H9 (cell line): Measurements from ENCODE around the gene ARHGAP15. TPM values are rescaled to one million over a fixed set of nuclear protein-coding genes. Genes with fewer than 3 reads are reported as not detected.

Experiments
- DNase-seq: peaks from one replicate; pipeline ENCODE4 v3.0.0-alpha.2; 2017
- H2AFZ ChIP-seq: one replicate; pipeline ENCODE4 v1.6.1; 2013; ENCODE audit warnings: mild to moderate bottlenecking, low read length, control low read depth, moderate library complexity
- H2AK5ac ChIP-seq: 2 replicates; pipeline ENCODE4 v1.6.1; 2013; ENCODE audit warnings: low read length, control low read depth, mixed read lengths; ENCODE audit not compliant: insufficient read length
- H2BK120ac ChIP-seq: one replicate; pipeline ENCODE4 v1.6.1; 2013; ENCODE audit warnings: low read depth, mild to moderate bottlenecking, low read length, control low read depth, inconsistent platforms; ENCODE audit not compliant: poor library complexity, severe bottlenecking
- H2BK12ac ChIP-seq: 2 replicates; pipeline ENCODE4 v1.6.1; 2013; ENCODE audit warnings: low read length, control low read depth, mixed read lengths, low read depth; ENCODE audit not compliant: insufficient read length
- H2BK15ac ChIP-seq: 2 replicates; pipeline ENCODE4 v1.6.1; 2013; ENCODE audit warnings: low read depth, low read length, control low read depth
- H2BK20ac ChIP-seq: one replicate; pipeline ENCODE4 v1.6.1; 2013; ENCODE audit warnings: low read depth, mild to moderate bottlenecking, low read length, control low read depth, inconsistent platforms; ENCODE audit not compliant: poor library complexity, severe bottlenecking
- H2BK5ac ChIP-seq: 2 replicates; pipeline ENCODE4 v1.6.1; 2013; ENCODE audit warnings: low read length, control low read depth, mixed read lengths; ENCODE audit not compliant: insufficient read length
- H3K14ac ChIP-seq: 2 replicates; pipeline ENCODE4 v1.6.1; 2013; ENCODE audit warnings: low read length, control low read depth; ENCODE audit not compliant: insufficient read depth
- H3K18ac ChIP-seq: 2 replicates; pipeline ENCODE4 v1.6.1; 2013; ENCODE audit warnings: low read depth, mild to moderate bottlenecking, mixed read lengths, low read length, control low read depth; ENCODE audit not compliant: insufficient read length
- H3K23ac ChIP-seq: 2 replicates; pipeline ENCODE4 v1.6.1; 2013; ENCODE audit warnings: low read length, control low read depth, mixed read lengths, low read depth; ENCODE audit not compliant: insufficient read length
- H3K23me2 ChIP-seq: 2 replicates; pipeline ENCODE4 v1.6.1; 2013; ENCODE audit warnings: low read depth, mild to moderate bottlenecking, mixed read lengths, low read length, control low read depth; ENCODE audit not compliant: insufficient read length, poor library complexity, severe bottlenecking
- H3K27ac ChIP-seq: 2 replicates; pipeline ENCODE4 v1.5.1; 2013; ENCODE audit warnings: low read length, control low read depth, mixed read lengths, low read depth; ENCODE audit not compliant: insufficient read length
- H3K27me3 ChIP-seq: 2 replicates; pipeline ENCODE4 v1.6.1; 2013; ENCODE audit warnings: low read length, control low read depth, inconsistent platforms; ENCODE audit not compliant: insufficient read depth
- H3K4ac ChIP-seq: 2 replicates; pipeline ENCODE4 v1.6.1; 2013; ENCODE audit warnings: low read depth, mild to moderate bottlenecking, control low read depth, inconsistent platforms, low read length, moderate library complexity
- H3K4me1 ChIP-seq: 2 replicates; pipeline ENCODE4 v1.6.1; 2013; ENCODE audit warnings: low read length, control low read depth, inconsistent platforms; ENCODE audit not compliant: insufficient read depth
- H3K4me2 ChIP-seq: 2 replicates; pipeline ENCODE4 v1.6.1; 2013; ENCODE audit warnings: low read length, control low read depth, mixed read lengths; ENCODE audit not compliant: insufficient read length, insufficient read depth
- H3K56ac ChIP-seq: 2 replicates; pipeline ENCODE4 v1.6.1; 2013; ENCODE audit warnings: low read depth, mild to moderate bottlenecking, mixed read lengths, low read length, control low read depth; ENCODE audit not compliant: insufficient read length
- H3K79me1 ChIP-seq: 2 replicates; pipeline ENCODE4 v1.6.1; 2013; ENCODE audit warnings: low read depth, mild to moderate bottlenecking, moderate library complexity, low read length, control low read depth, inconsistent platforms; ENCODE audit not compliant: insufficient read depth, poor library complexity, severe bottlenecking
- H3K79me2 ChIP-seq: 2 replicates; pipeline ENCODE4 v1.6.1; 2013; ENCODE audit warnings: low read length, control low read depth, inconsistent platforms; ENCODE audit not compliant: insufficient read depth
- H3K9ac ChIP-seq: 2 replicates; pipeline ENCODE4 v1.6.1; 2013; ENCODE audit warnings: low read length, control low read depth, mixed read lengths; ENCODE audit not compliant: insufficient read length; ENCODE audit errors: extremely low read depth
- H3K9me3 ChIP-seq: one replicate; pipeline ENCODE4 v1.6.1; 2013; ENCODE audit warnings: low read depth, low read length, inconsistent platforms; ENCODE audit not compliant: control insufficient read depth
- H3T11ph ChIP-seq: one replicate; pipeline ENCODE4 v1.6.1; 2013; ENCODE audit warnings: mild to moderate bottlenecking, low read length, control low read depth, inconsistent platforms
- H4K20me1 ChIP-seq: one replicate; pipeline ENCODE4 v1.6.1; 2013; ENCODE audit not compliant: control insufficient read depth, insufficient read length, insufficient read depth
- H4K5ac ChIP-seq: 2 replicates; pipeline ENCODE4 v1.6.1; 2013; ENCODE audit warnings: low read depth, mild to moderate bottlenecking, mixed read lengths, low read length, control low read depth; ENCODE audit not compliant: insufficient read length
- H4K8ac ChIP-seq: replicated peaks from 2 replicates; pipeline ENCODE4 v1.6.1; 2013; ENCODE audit warnings: low read length, control low read depth, mixed read lengths, low read depth; ENCODE audit not compliant: insufficient read length
- H4K91ac ChIP-seq: 2 replicates; pipeline ENCODE4 v1.6.1; 2013; ENCODE audit warnings: low read depth, mild to moderate bottlenecking, moderate library complexity, mixed read lengths, low read length, control low read depth; ENCODE audit not compliant: insufficient read length
- H3K27ac Mint-ChIP-seq, 3 experiments: 2 replicates in 2 of 3; 3 replicates in 1 of 3; pipeline ENCODE4 v1.8.0; 2020 to 2021; ENCODE audit warnings: mixed read lengths in 3 of 3, mild to moderate bottlenecking in 1 of 3, moderate library complexity in 1 of 3
- H3K27me3 Mint-ChIP-seq: 2 replicates; pipeline ENCODE4 v1.8.0; 2021; ENCODE audit warnings: low read depth, mild to moderate bottlenecking, moderate library complexity, mixed read lengths
- H3K36me3 Mint-ChIP-seq, 3 experiments: 2 replicates in 2 of 3; 3 replicates in 1 of 3; pipeline ENCODE4 v1.8.0; 2020 to 2021; ENCODE audit warnings: low read depth in 3 of 3, mixed read lengths in 3 of 3; ENCODE audit not compliant: insufficient read depth in 1 of 3
- H3K4me1 Mint-ChIP-seq, 2 experiments: 2 replicates each; pipeline ENCODE4 v1.8.0; 2020; ENCODE audit warnings: mixed read lengths in 2 of 2
- H3K4me3 Mint-ChIP-seq, 2 experiments: 2 replicates in 1 of 2; 3 replicates in 1 of 2; pipeline ENCODE4 v1.8.0; 2020 to 2021; ENCODE audit warnings: mild to moderate bottlenecking in 2 of 2, mixed read lengths in 2 of 2, moderate library complexity in 1 of 2
- H3K9me3 Mint-ChIP-seq, 2 experiments: 2 replicates in 1 of 2; 3 replicates in 1 of 2; pipeline ENCODE4 v1.8.0; 2020; ENCODE audit warnings: mild to moderate bottlenecking in 2 of 2, mixed read lengths in 2 of 2, moderate library complexity in 1 of 2
- CTCF ChIP-seq: fragments of 200-600 bp; sonication (generic); conservative IDR thresholded peaks from 3 replicates; pipeline ENCODE4 v1.8.0; 2021; ENCODE audit warnings: antibody characterized with exemption, mild to moderate bottlenecking
- WGBS: extraction: QIAGEN DNeasy Blood & Tissue Kit; methylation state at CpG from one replicate; pipeline ENCODE4 v1.1.7; 2013; ENCODE audit warnings: missing lambda C conversion rate, low lambda C conversion rate, mixed read lengths; ENCODE audit not compliant: insufficient read length; ENCODE audit errors: extremely low coverage; 5-methylcytosine and 5-hydroxymethylcytosine counted together
- total RNA-seq: library from RNA; stranded (reverse); gene quantifications from 2 replicates; pipeline ENCODE4 v1.2.1, GENCODE V29; 2021

The ARHGAP15 gene
- total RNA-seq, 1 experiment from 2014 or later = not detected

GRCh38 chr2:143698352-143698751 is 569.1 kb downstream of the ARHGAP15 start:
- no peak overlapping the region for H2BK20ac ChIP-seq
- H3K23ac ChIP-seq = no peak overlapping the region
- H3K79me2 ChIP-seq = no peaks in the 10 kb centered on the region
- no peak overlapping the region for H4K8ac ChIP-seq
- no peak overlapping the region for H2AK5ac ChIP-seq
- Mint-ChIP-seq H3K4me3 (no peak overlapping the region), H3K27me3 (no peaks in the 10 kb centered on the region), H3K4me1 (peaks cover 0 to 6% of the 10 kb centered on the region in 2 experiments; a peak in 2 of 4 replicates), H3K27ac (no peak overlapping the region), H3K9me3 (no peaks in the 10 kb centered on the region), H3K36me3 (no peaks in the 10 kb centered on the region)
- DNase-seq = no peak
- H3K4me1 ChIP-seq = no peaks in the 10 kb centered on the region
- H2AFZ ChIP-seq = no peak overlapping the region
- no peak overlapping the region for H3K18ac ChIP-seq
- WGBS = no CpG with 5 or more reads among the region's 2 CpGs
- no peaks in the 10 kb centered on the region for H3K23me2 ChIP-seq
- no peak overlapping the region for H2BK5ac ChIP-seq
- no peak overlapping the region for H3K14ac ChIP-seq
- H3K27ac ChIP-seq = no peak overlapping the region
- H3K56ac ChIP-seq = no peak overlapping the region
- H3K9ac ChIP-seq = no peak overlapping the region
- H3T11ph ChIP-seq = no peak overlapping the region
- H2BK120ac ChIP-seq = no peak overlapping the region
- no peak overlapping the region for H2BK12ac ChIP-seq
- no peak for TF ChIP-seq CTCF
- no peak overlapping the region for H3K4me2 ChIP-seq
- H3K9me3 ChIP-seq = no peaks in the 10 kb centered on the region
- no peak overlapping the region for H4K91ac ChIP-seq
- no peak overlapping the region for H2BK15ac ChIP-seq
- H3K4ac ChIP-seq = no peak overlapping the region
- H3K79me1 ChIP-seq = no peaks in the 10 kb centered on the region
- H4K5ac ChIP-seq = no peak overlapping the region
- no peaks in the 10 kb centered on the region for H3K27me3 ChIP-seq
- H4K20me1 ChIP-seq = no peaks in the 10 kb centered on the region
